ENCODE measurements around the gene DDX50. TPM values are rescaled to one million over a fixed set of nuclear protein-coding genes. Genes with fewer than 3 reads are reported as not detected.

The DDX50 gene
- total RNA-seq, 4 donors from 2014 or later, result 25.4 to 39.0 (median 30.1) TPM

DNA sequence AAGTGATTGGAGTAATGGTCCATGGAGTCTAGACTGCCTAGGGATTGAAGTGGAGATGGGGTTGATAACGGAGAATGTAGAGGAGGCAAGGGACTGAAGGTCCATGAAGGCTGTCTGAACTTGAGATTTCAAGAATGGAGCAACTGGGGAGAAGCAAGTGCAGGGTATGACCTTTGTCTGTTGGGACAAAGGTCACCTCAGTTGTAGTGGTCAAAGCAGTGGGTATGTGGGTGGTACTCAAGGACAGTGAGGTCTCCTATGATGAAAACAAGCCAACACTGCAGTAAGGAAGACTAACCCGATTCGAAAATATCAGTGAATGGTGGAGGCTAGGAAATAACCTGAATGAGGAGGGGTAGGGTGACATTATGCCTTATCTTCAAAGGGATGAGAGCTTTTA lies 49.5 kb downstream of the DDX50 start:
- ATAC-seq (ENCODE audit: low FRiP score) (no peak), DNase-seq (ENCODE audit: low spot score) (no peak)
- no peak for TF ChIP-seq CTCF (IDR thresholded peaks at IDR 0.05)

- no peak for ATAC-seq (ENCODE audit: low FRiP score)
- DNase-seq (ENCODE audit: low spot score), result no peak
- no peak for TF ChIP-seq CTCF (IDR thresholded peaks at IDR 0.05)
Observed at GRCh38 chr10:68954904-68955303, 53.8 kb downstream of the DDX50 start.

DNA sequence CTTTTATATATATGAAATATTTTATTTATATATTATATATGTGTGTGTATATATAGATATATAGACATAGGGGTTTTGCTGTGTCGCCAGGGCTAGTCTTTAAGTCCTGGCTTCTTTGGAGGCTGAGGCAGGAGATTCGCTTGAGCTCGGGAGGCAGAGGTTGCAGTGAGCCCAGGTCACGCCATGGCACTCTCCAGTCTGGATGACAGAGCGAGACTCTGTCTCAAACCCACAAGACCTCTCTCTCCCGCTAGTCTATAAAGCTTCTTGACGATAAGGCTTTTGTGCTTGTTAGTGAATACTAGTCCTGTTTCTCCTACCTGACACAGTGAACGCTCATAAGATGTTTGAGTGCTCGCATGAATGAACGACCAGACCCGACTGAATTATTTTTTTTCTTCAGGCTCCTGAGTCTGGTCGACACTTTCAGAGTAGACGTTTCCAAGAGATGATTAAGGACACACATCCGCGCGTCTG lies 54.3 kb downstream of the DDX50 start:
- DNase-seq (ENCODE audit: low spot score) (no peak), ATAC-seq (ENCODE audit: low FRiP score) (peak; percentile 1)
- no peak for TF ChIP-seq CTCF (IDR thresholded peaks at IDR 0.05)

DNA sequence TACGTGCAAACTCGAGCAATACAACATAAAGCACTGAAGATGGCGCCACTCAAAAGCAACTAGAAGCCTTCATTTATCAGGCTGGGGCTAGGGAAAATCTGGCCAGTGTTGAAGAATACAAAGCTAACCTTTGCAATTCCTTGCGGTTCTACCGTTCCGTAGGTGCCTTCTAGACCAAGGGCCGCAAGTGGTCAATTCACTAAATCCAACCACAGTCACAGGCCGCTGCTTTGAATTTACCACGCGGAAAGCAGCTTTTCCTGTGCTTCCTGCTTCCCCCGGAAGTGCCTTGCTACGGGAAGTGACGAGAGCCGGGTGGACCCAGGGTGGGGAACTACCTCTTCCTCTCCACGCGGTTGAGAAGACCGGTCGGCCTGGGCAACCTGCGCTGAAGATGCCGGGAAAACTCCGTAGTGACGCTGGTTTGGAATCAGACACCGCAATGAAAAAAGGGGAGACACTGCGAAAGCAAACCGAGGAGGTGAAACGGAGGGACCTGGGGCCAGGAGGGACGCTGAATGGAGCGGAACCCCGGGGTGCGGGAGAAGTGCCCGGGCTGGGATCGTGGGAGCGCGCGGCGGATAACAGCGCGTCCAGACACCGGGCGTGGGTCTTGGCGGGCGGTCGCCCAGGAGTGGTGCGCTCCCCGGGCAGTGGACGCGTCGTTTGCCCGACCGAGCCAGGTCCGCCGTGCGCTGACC lies 54.9 kb downstream of the DDX50 start, which contains the start of gene DDX21:
Gene DDX21, plus strand, starts transcription at position 339 of the 701 bp plus-strand sequence. Its CDS starts 56 bp downstream, at position 395.
- DNase-seq (ENCODE audit: low spot score), result peak; percentile 67
- TF ChIP-seq CTCF (IDR thresholded peaks at IDR 0.05), result peak in 1 of 3 donors; percentile 24
- ATAC-seq (ENCODE audit: low FRiP score), result peak; percentile 91

- no peak for DNase-seq (ENCODE audit: low spot score)
- ATAC-seq (ENCODE audit: low FRiP score), result no peak
- no peak for TF ChIP-seq CTCF (IDR thresholded peaks at IDR 0.05)
Observed at GRCh38 chr10:68957284-68957615, 56.1 kb downstream of the DDX50 start.

DNA sequence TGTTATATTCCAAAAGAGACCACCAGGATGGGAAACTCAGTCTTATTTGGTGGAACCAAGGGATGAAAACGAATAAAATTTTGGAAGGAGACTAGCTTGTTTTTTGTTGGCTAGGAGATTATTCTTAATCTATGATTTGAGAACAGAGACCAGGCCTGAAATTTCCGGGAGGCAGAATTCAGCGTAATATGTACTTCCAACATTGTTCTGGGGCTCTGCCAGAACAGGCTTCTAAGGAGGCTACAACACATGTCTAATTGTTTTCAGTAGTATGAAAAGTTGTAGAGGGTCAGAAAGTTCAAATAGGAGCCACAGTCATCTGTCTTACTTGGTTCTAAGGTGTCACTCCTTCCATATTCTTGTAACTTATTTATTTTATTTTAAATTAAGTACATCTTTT lies 56.5 kb downstream of the DDX50 start:
- DNase-seq (ENCODE audit: low spot score) (no peak), ATAC-seq (ENCODE audit: low FRiP score) (no peak)
- TF ChIP-seq CTCF (IDR thresholded peaks at IDR 0.05), result no peak

All from omental fat pad (tissue), 4 donors.